CD4-positive, alpha-beta T cell treated with Interleukin-21 for 1 hour (primary cell): Measurements from ENCODE around the gene MAGI1.

ENCODE experiments used
- DNase-seq: peaks from one replicate; pipeline ENCODE4 v3.0.0-alpha.2; 2020

Gene MAGI1

DNA sequence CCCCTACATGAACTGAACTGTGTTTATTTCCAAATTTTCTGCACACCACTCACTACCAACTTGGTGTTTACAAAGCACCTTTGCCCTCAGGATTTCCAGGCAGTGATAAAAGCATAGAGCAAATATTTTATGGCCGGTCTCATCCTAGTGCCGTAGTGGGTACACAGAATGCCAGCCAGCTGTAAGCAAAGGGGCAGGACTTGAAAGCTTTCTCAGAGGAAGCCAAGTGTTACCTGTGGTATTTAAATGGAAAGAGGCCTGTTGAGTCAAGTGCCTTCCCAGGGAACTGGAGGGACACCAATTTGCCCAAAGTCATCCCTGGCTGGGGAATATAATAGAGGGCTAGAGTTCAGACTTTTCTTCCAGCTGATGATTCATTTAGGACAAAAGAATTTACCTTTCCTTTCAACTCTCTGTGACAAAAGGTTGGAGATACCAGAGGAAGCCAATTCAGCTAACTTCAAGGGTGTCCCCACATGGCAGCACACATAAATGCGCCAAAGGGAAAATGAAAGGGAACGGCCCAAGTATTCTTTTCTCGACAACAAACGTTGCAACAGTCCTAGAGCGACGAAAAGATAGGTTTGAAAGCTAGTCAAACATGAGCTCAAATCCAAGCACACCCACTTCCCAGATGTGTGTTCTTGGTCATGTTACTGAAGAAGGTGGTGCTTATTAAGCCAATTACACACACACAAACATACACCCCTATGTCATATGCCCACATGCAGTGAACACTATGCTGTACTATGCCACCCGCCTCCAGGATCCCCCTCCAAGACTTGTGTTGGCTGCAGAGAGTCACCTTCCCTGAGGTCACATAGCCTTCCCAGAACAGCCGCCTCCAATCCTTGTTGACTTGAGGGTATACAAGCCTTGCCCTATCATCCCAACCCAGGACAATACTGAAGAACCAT is 27.7 kb downstream of the MAGI1 start:
- no peak for DNase-seq

DNA sequence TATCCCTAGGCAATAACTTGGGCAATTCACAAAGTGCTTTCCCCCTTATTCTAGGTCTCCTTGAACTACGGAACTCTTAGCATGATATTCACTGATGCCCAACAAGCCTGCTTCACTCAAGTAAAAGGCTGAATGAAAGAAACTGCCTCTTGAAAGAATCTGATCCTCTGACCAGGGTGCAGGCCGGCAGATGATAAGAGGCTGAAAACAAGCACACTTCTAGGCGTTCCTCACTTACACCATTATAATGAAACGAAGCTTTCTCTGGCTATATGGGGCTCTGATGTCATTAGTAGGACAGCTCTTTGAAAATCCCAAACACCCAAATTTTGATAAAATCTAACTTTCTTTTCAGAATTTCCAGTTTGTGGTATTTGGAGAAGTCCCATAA is 28.4 kb downstream of the MAGI1 start:
- DNase-seq: no peak

DNA sequence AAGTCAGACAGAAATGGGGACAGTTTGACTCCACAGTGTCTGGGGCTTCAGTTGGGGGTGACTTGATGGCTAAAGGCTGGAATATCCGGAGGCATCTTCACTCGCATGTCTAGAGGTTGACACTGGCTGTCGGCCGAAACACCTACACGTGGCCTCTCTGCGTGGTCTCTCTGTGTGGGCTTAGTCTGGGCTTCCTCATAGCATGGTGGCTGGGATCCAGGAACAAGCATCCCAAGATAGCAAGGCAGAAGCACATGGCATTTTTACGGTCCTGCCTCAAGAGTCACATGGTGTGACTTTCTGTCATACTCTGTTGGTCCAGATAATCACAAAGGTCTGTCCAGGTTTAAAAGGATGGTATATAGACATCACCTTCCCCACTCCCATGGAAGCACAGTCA is 34.5 kb downstream of the MAGI1 start:
- no peak for DNase-seq

DNA sequence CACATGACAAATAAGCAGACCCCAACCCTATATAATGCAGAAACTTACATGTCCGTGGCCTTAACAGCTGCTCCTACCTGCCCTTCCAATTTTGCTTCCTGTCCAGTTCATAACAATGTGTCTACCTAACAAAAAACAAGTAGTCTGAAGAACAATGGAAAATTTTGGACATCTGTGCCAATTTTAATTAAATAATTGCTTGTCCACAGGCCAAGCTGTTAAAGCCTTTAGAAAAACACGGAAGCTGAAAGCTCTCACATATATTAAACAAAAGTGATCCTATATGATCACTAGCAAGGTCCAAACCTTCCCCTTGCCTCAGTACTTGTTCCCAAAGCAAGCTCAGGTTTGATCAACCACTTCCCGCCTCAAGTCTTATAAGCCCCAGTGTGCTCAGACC is 37.1 kb downstream of the MAGI1 start:
- no peak for DNase-seq

DNA sequence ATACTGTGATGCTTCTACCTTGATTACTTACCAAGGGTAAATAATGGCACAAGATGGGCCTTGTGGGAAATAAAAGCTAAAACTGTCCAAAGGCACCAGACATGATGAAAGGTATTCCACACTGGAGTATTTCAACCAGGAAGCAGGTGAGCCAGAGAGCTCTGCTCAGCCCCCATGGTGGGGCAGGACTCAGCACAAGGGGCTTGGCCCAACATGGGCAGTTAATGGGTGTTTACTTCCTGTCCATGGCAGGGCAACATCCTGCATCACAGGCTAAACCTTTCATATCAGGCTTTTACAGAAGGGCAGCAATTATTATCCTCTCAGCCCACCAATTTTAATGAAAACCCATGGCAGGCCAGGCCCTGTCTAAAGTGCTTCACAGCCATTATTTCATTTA is 38.2 kb downstream of the MAGI1 start:
- no peak for DNase-seq

DNA sequence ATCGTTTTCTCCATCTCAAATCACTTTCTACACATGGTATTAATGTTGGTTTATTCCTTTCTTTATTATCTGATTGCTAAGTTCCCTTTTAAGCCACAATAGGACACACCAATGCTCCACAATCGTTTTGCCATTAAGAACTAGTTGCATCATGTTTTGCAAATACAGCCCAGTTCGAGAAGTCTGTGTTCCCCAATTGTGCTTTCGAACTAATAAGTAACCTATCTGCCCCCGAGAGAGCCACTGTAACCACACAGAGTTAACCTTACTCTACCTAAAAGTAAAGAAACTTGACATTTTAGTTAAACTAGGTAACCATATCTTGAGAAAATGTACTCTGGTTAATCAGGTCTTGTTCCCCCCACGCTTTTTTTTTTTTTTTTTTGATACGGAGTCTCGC is 39.1 kb downstream of the MAGI1 start:
- no peak for DNase-seq

DNA sequence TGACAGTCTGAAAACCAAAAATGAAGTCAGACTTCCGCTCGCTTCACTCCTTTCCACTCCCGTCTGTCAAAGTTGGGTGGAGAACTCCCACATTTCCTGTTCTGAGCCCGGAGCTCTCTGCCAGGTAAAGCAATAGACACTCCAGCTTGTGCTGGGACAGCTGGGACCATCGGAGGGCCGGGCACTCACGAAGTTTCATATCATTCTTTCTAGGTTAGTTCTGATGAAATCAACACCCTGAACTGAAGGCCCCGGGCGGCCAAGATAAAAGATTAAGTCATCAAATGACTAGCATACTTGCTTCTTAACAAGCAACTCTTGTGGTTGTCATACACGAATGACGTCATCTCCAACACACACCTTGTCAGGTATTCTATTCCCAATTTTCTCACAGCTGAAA is 42.1 kb downstream of the MAGI1 start:
- no peak for DNase-seq

DNA sequence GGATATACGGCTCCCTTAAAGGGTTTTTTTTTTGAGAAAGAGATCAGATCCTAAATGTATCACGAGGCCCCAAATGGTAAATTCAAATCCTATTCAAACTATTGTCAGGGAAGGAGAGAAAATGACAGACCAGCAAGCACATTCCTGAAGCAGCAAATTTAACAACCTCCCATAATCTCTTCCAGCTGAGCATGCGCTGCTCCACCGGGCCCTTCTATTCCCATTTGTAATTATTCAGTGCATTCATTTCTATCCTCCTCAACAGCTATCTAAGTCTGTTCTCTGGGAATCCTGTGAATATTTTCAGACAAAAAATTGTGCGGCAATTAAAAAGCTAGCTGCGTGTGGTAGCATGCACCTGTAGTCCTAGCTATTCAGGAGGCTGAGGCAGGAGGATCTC is 43.2 kb downstream of the MAGI1 start:
- DNase-seq: no peak

DNA sequence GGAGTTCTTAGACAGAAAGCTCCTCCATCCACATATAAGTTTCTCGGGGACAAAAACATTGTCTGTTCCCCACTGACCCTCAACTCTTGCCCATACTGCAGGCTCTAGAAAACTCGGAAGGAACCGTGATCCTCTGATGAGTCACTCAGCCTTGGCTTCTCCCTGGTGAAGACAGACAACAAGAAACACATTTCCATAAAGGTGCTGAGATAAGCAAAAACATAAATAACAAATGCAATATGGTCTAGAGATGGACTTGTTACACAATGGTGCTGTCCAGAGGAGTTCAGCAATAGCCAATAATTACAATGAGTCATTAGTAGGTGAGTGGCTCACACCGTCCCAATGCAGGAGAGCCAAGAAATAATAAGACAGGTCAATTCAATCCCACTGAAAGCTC is 43.7 kb downstream of the MAGI1 start:
- DNase-seq: no peak

DNA sequence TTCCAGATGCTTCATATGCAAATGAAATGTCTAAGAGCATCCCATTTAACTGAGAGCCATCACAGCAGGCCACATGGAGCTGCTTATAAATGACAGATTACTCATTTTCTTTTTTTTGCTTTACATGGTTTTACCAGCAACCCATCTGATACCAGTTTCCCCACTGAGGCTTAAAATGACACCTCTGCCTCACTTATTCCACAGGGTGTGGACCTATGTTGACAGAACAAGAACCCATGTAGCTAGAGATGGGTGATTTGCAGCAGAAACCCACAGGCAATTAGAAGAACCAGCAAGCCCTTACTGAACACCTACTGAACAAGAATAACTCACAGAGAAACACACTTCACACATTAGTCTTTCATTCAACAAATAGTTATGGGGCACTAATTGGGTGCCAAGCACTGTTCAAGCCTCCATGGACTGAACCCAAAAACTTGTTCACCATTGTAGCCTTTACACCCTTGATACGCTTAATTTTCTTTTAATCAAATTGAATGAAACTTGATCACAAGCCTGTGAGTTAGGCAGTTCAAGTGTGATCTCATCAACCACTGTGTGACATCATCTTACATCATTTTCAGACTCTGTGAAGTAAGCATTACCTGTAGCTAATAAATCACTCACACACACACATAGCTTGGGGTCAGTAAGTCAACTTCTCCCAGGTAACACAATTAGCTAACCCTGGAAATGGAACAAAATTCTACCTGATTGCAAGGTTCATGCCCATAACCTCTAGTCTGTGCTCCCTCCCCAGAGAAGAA is 45.4 kb downstream of the MAGI1 start:
- DNase-seq: no peak

DNA sequence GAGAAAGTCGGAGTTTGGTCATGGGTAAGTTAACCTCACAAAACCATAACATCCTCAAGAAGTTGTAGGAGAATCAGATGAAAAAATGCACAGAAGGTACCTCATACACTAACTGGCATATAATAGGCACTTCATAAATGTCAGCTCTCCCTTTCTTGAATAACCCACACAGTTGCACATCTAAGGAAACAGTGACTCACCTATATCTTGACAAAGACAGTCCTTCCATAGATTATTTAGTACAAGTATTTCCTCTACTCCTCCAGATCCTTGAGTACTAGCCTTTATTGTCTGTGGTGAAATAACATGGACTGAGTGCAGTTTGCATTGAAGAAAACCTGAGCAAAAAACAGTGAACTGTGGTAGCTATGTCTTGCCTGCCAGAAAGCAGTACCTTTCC is 46.6 kb downstream of the MAGI1 start:
- no peak for DNase-seq

DNA sequence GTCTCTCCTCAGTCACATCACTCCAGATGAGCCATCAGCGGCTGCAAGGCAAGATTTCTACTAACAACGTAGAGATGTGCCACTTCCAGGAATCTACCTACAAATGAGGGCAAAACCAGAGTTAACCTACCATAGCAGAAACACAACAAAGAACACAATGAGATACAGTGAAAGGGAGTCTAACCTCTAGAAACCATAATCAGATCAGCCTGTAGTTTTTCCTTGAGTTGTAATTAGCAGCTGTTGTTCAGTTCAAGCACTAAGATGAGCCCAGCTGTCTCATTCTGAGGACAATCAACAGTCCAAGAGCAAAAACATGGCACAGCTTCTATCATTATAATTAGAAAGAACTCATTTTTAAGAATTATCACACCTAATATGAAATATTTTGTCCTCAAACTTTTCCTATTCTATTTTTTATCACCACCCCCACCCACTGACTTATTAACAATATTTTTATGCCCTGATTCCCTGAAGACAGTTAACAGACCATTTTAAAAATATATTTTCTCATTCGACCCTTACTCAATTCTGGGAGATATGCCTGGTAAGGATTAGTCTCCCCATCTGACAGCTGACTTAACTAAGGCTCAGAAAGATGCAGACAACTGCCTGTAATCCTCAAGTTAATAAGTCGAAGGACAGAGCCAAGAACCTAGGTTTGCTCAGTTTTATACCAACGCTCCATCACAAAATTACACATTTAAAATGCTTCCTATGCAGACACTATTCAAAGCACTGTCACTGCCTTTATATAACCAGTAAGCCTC is 50.1 kb downstream of the MAGI1 start:
- DNase-seq: no peak

DNA sequence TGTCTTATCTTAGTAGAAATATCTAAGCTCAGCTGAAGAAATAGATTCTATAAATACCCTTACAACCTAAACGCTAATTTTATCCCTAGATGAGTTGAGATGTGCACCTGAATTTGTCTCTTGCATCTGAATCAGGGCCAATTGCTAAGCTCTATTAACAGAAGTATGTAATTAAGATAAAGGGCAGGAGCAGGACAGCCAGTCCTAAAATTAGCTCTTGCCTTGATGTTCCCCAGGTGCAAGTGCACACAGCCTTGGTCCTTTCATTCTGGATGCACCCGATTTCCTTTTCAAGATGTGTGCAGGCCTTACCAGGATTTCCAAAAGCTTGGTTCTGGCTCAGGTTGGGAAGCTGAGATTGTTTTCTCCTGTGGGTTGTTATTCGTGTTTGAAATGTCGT is 52.4 kb downstream of the MAGI1 start:
- no peak for DNase-seq

DNA sequence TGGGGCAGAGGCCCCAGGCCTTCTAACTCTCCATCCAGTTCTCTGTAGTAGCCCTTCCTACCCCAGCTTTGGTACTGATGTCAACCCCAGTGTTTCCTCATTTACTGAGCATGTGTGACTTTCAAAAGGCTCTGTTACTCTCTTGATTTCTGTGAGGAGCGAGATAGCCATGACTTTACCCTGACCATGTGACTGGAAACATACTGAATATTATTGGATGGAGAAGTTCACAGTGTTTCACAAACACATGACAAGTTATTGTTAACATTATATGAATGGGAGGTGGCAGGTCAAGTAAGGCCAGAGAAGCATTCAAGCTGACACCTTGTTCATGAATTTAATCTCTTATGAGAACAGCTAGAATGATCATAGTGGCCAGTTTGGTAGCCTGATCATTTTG is 53.7 kb downstream of the MAGI1 start:
- no peak for DNase-seq

DNA sequence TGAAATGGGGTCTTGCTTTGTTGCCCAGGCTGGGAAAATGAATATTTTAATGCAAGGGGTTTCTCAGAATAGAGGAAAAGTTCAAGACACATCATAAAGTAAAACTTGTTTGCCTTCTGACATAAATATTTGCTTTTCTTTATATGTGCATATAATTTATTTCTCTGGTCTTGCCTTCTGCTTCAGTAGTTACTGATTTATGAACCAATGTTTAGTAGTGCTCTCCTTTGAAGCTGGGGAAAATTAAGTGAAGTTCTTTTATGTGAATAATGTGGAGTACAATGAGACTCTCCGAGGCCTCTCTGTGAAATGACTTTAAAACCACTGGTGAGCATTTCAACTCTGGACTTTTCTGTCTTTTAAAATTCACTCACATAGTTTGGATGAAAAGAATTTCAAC is 55.6 kb downstream of the MAGI1 start:
- no peak for DNase-seq

DNA sequence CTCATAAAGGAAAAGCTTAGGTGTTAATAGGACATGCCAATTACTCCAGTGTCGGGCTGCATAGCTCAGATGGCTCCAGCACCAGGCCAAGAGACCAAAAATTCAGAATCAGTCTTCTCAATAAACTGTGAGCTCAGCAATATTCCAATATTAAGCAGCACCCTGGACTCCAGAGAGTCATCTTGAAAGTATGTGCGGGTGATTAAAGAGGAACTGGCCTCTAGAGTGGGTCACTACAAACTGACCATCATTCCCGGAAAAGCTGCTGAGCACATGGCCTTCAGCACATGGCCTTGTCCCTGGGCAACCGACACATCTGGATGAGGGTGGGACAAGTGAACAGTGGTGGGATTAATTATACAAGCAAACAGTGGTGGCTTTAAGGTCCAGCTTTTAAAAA is 59.0 kb downstream of the MAGI1 start:
- no peak for DNase-seq

DNA sequence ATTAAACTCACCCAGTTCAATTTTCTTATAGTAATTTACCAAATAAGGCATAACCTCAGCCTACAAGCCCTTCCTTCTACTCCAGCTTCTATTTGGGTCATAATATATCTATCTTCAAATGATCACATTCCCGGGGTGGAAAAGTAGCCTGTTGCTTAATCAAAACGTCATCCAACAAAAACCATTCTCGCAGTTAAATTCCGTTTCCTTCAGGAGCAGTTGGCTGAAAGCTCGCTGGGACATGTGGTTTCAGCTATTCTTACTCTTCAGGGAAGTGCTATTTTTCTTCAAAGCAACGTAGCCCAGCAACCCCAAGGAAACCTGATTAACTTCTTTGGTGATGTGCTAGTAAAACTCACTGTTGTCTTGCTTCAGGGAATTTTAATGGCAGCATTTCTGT is 59.6 kb downstream of the MAGI1 start:
- no peak for DNase-seq

DNA sequence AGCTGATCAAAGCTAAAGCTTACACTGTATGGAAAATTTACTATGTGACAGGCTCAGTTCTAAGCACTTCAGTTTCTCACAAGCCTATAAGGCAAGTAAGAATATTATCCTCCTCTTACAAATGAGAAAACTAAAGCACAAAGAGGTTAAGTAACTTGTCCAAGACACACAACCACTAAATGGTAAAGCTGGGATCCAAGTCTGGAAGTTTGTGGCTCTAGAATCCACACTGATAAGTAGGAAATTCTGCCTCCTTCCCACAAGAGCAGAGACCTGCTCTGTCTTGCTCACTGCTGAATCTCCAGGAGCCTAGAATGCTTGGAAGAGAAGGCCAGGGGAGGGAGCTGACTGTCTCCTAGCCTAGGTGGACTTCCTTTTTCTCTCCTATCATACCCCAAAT is 60.6 kb downstream of the MAGI1 start:
- DNase-seq: no peak

DNA sequence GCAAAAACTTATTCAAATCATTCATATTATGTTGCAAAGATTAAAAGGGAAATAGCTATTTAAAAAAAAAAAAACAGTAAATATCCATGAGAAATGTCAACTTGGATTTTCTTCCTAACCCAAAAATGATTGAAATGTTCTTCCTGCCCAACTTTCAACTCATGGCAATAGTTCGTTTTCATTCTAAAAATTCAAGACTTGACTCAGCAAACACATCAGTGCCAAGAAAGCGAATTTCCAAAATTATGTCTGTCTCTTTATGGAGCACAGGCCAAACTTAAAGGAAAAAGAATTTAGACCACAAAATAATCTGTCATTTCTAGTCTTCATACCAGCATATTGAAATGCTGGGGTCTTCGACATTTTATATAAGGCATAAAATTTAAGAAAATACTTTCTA is 63.7 kb downstream of the MAGI1 start:
- no peak for DNase-seq

DNA sequence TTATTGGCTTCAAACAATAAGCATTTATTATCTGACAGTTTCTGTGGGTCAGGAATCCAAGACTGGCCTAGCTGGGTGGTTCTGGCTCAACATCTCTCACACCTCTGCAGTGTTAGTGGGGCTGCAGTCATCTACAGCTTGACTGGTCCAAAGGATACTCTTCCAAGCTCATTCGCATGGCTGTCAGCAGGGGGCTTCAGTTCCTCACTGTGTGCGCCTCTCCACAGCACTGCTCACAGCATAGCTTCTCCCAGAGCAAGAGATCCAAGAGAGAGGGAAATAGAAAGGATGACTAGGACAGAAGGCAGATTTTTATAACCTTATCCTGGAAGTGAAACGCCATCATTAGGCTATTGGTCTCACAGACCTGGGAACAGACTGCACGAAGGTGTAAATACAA is 64.2 kb downstream of the MAGI1 start:
- no peak for DNase-seq

DNA sequence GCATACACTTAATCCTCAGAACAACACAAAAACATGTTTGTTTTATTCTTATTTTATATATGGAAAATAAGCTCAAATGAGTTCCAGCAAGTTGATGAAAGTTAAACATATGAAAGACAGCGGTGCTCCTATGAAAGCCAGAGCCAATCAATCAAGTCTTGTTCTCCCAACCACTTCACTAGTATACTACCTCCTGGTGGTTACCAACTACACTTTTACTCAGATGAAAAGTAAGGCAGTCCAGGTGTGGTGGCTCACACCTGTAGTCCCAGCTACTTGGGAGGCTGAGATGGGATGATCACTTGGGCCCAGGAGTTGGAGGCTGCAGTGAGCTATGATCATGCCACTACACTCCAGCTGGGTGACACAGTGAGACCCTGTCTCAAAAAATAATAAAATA is 66.0 kb downstream of the MAGI1 start:
- no peak for DNase-seq

DNA sequence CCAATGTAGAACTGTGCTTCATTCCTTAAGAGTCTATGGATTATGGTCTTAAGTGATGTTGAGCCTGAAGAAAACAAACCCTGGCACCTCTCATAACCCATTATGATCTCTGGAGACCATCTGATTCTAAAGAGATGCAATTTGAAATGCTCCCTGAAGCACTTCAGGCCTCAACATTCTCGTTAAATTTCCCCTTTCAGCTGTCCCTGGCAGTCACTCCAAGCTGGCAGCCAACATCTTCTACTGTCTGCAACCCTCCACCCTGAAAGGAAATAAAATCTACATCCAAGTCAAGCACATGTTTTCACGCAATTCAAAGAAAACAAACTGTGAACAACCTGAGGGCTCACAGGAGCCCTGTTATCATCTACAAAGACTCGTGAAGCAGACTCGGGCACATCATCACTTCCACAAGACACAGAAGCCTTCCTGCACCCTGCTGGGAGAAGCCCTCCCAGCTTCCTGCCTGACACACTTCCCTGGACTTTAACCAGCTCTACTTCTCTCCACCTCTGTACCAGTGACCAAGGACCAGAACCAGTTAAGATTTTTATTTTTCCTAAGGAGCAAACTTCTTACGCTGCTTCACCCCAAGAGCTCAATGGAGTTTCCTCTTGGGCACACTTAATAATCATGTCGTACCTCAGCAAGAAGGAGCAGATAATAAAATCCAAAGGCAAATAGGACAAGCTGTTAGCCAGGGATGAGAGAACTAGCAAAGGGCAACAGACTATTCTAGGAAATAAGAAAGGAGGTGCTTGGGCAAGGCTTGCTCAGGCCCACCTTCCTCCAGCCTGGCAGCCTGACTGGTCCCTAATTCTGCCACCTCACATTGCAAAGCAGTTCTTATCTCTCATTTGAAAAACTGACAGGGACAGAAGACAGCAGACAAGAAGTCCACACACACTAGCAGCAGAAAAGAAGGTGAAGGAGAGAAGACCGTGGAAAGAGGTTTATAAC is 67.1 kb downstream of the MAGI1 start:
- DNase-seq: no peak

DNA sequence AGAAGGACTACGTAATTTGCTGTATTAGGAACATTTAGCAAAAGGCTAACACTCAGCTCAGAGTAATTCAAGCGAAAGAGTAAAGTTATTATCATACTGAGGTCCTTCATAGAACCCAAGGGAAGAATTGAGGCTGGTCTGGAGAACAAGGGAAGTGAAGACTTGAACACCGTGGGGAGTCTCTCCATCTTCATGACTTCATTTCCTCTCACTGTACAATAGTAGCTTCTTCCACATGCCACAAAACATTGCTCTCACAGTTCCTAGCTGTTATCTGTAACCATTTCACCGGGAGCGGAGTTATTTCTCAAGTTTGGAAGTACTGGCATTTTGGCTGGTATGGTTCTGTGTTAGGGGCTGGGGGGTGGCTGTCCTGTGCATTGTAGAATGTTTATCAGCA is 69.7 kb downstream of the MAGI1 start:
- no peak for DNase-seq
